HUES6 (cell line): ENCODE measurements around the gene RNF32.

Experiments
- H3K27ac ChIP-seq: 2 replicates; pipeline ENCODE4 v1.7.0; 2013; ENCODE audit warnings: low read depth, mild to moderate bottlenecking, low read length, inconsistent platforms
- H3K27me3 ChIP-seq: 2 replicates; pipeline ENCODE4 v1.6.1; 2013; ENCODE audit warnings: low read length; ENCODE audit not compliant: control insufficient read depth, insufficient read depth
- H3K36me3 ChIP-seq: 2 replicates; pipeline ENCODE4 v1.6.1; 2013; ENCODE audit warnings: low read length; ENCODE audit not compliant: control insufficient read depth, insufficient read depth
- H3K4me1 ChIP-seq: 2 replicates; pipeline ENCODE4 v1.6.1; 2013; ENCODE audit warnings: low read length; ENCODE audit not compliant: control insufficient read depth, insufficient read depth
- H3K4me3 ChIP-seq: 2 replicates; pipeline ENCODE4 v1.5.1; 2013; ENCODE audit warnings: low read depth, low read length
- H3K9ac ChIP-seq: one replicate; pipeline ENCODE4 v1.6.1; 2013; ENCODE audit warnings: mild to moderate bottlenecking, low read length
- H3K9me3 ChIP-seq: 2 replicates; pipeline ENCODE4 v1.6.1; 2013; ENCODE audit warnings: low read depth, low read length; ENCODE audit not compliant: control insufficient read depth, insufficient read depth

The RNF32 gene

GRCh38 chr7:156722043-156722826 is 81.7 kb downstream of the RNF32 start:
- Histone ChIP-seq H3K4me1 (no peaks in the 10 kb centered on the region), H3K27ac (no peak overlapping the region), H3K27me3 (no peaks in the 10 kb centered on the region), H3K9me3 (no peaks in the 10 kb centered on the region), H3K36me3 (no peaks in the 10 kb centered on the region), H3K9ac (no peak overlapping the region), H3K4me3 (no peak overlapping the region)

GRCh38 chr7:156725073-156725472 is 84.5 kb downstream of the RNF32 start:
- Histone ChIP-seq H3K27me3 (no peaks in the 10 kb centered on the region), H3K27ac (no peak overlapping the region), H3K9me3 (no peaks in the 10 kb centered on the region), H3K4me1 (no peaks in the 10 kb centered on the region), H3K36me3 (no peaks in the 10 kb centered on the region), H3K4me3 (no peak overlapping the region), H3K9ac (no peak overlapping the region)

DNA sequence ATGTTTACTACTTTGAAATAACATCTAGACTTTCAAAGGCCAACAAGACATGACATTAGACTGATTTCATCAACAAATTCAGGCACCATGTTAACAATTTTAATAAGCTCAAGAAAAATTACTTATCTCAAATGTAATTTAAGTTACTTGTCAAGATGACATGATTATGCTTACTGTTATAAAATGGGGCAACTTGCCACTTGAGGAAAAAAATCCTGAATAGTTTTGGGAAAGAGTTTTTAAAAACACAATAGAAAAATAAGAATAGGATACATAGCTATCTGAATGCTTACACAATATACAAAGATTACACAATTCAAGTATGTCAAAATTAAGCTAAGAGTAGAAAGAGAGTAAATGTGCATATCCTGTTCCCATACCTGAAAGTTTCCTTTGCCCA is 85.4 kb downstream of the RNF32 start:
- no peak overlapping the region for H3K27ac ChIP-seq
- H3K27me3 ChIP-seq = no peaks in the 10 kb centered on the region
- no peaks in the 10 kb centered on the region for H3K36me3 ChIP-seq
- no peak overlapping the region for H3K9ac ChIP-seq
- H3K4me1 ChIP-seq = no peaks in the 10 kb centered on the region
- no peaks in the 10 kb centered on the region for H3K9me3 ChIP-seq
- no peak overlapping the region for H3K4me3 ChIP-seq
